Progenitor cell of endocrine pancreas (in vitro differentiated cells): ENCODE measurements around the gene RCBTB1. TPM values are rescaled to one million over a fixed set of nuclear protein-coding genes. Genes with fewer than 3 reads are reported as not detected.
"Not testable (repeated sequence)": the region's sequence is repeated elsewhere in the genome, so short reads cannot be mapped to it uniquely, and the experiment has no call there.

Experiments used
- DNase-seq: peaks from one replicate; pipeline ENCODE4 v3.0.0; 2021; ENCODE audit warnings: low spot score; ENCODE audit not compliant: unreplicated experiment
- H3K27ac Mint-ChIP-seq: 2 replicates; pipeline ENCODE4 v1.8.0; 2021; ENCODE audit warnings: mild to moderate bottlenecking, moderate library complexity, mixed read lengths
- H3K27me3 Mint-ChIP-seq: 2 replicates; pipeline ENCODE4 v1.8.0; 2021; ENCODE audit warnings: mixed read lengths
- H3K36me3 Mint-ChIP-seq: 2 replicates; pipeline ENCODE4 v1.8.0; 2022; ENCODE audit warnings: mixed read lengths; ENCODE audit not compliant: insufficient read depth
- H3K4me1 Mint-ChIP-seq: 2 replicates; pipeline ENCODE4 v1.8.0; 2021; ENCODE audit warnings: low read depth, mixed read lengths
- H3K4me3 Mint-ChIP-seq: 2 replicates; pipeline ENCODE4 v1.8.0; 2021; ENCODE audit warnings: low read depth, mild to moderate bottlenecking, moderate library complexity, mixed read lengths
- H3K9me3 Mint-ChIP-seq: 2 replicates; pipeline ENCODE4 v1.8.0; 2021; ENCODE audit warnings: low read depth, mixed read lengths
- total RNA-seq: library from RNA; stranded (reverse); gene quantifications from 2 replicates; pipeline ENCODE4 v1.2.1, GENCODE V29; 2021
- TF ChIP-seq, protein P1 (sequence below): fragments of 200-600 bp; sonication (generic); IDR thresholded peaks from one replicate; pipeline ENCODE4 v1.5.0; 2021; ENCODE audit warnings: antibody characterized with exemption, mild to moderate bottlenecking; ENCODE audit not compliant: unreplicated experiment

The RCBTB1 gene
- total RNA-seq, 1 donor from 2014 or later = 29.8 TPM

DNA sequence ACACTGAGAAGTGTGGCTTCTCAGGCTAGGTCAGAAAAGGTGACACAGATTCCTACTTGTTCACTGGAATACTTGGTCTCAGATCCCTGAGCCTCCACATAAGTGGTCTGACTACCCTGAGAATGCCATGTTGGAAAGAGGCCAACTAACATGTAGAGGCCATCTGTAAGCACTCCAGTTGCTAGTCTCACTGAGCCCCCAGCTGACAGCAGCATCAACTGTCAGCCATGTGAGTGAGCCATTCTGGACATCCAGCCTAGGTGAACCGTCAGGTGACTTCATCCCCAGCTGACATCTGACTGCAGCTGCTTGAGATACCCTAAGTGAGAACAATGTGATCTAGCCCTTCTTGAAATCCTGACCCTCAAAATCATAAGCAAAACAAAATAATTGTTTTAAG is 24.8 kb upstream of the RCBTB1 start:
- Mint-ChIP-seq H3K27ac (no peak overlapping the region), H3K9me3 (no peaks in the 10 kb centered on the region), H3K27me3 (no peaks in the 10 kb centered on the region), H3K4me3 (no peak overlapping the region), H3K4me1 (peaks cover 2% of the 10 kb centered on the region), H3K36me3 (no peaks in the 10 kb centered on the region)
- DNase-seq = no peak
- TF ChIP-seq, protein P1, sequence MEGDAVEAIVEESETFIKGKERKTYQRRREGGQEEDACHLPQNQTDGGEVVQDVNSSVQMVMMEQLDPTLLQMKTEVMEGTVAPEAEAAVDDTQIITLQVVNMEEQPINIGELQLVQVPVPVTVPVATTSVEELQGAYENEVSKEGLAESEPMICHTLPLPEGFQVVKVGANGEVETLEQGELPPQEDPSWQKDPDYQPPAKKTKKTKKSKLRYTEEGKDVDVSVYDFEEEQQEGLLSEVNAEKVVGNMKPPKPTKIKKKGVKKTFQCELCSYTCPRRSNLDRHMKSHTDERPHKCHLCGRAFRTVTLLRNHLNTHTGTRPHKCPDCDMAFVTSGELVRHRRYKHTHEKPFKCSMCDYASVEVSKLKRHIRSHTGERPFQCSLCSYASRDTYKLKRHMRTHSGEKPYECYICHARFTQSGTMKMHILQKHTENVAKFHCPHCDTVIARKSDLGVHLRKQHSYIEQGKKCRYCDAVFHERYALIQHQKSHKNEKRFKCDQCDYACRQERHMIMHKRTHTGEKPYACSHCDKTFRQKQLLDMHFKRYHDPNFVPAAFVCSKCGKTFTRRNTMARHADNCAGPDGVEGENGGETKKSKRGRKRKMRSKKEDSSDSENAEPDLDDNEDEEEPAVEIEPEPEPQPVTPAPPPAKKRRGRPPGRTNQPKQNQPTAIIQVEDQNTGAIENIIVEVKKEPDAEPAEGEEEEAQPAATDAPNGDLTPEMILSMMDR = no peak

DNA sequence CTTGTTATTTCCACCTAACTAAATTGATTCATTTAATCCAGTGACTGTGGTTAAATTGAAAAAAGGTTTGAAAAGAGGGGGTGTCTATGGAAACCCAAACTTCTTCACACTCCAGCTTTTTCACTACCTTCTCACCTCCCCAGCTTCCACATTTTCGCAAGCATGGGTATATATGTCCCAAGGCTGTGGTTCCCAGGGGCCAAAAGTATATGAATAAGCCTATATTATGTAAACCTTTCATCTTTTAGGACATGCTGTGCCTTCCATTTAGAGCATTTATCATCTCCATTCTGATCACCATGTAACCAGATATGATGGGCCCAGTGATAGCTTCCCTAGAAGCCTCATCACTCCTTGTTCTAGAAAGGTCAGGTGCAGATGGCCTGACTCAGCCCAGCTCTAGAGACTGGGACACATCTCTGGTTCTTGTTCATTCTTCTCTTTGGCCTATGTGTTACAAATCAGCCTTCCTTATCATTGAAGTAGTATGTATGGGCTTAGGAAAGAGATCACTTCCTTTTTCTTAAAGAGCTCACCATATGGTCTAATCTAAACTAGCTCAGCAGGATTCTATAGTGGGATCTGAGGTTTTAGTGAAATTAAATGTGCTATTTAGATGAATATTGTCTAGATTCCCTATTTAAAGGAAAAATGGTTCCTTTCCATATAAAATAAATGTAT is 23.4 kb upstream of the RCBTB1 start:
- H3K9me3 Mint-ChIP-seq = no peaks in the 10 kb centered on the region
- H3K27me3 Mint-ChIP-seq = no peaks in the 10 kb centered on the region
- H3K4me1 Mint-ChIP-seq = peaks cover 2% of the 10 kb centered on the region
- H3K4me3 Mint-ChIP-seq = no peak overlapping the region
- TF ChIP-seq, protein P1 = no peak
- no peak overlapping the region for H3K27ac Mint-ChIP-seq
- H3K36me3 Mint-ChIP-seq = no peaks in the 10 kb centered on the region
- no peak for DNase-seq

DNA sequence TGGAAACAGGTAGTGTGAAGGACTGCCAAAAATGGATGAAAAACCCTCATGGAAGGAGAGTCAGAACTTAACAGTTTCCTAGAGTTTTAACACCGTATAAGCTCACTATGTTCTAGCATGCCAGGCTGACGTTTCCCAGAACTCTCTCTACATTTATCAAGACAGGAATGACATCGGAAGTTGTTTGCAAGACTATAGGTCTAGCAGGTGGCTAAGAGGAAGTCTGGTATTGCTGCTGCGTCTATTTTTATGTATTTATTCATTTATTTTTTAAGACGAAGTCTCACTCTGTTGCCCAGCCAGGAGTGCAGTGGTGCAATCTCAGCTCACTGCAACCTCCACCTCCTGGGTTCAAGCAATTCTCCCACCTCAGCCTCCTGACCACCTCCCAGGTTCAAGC is 22.4 kb upstream of the RCBTB1 start:
- Mint-ChIP-seq H3K36me3 (no peaks in the 10 kb centered on the region), H3K27ac (no peak overlapping the region), H3K9me3 (no peaks in the 10 kb centered on the region), H3K4me3 (no peak overlapping the region), H3K27me3 (no peaks in the 10 kb centered on the region), H3K4me1 (peaks cover 2% of the 10 kb centered on the region)
- TF ChIP-seq, protein P1 = no peak
- DNase-seq = no peak

DNA sequence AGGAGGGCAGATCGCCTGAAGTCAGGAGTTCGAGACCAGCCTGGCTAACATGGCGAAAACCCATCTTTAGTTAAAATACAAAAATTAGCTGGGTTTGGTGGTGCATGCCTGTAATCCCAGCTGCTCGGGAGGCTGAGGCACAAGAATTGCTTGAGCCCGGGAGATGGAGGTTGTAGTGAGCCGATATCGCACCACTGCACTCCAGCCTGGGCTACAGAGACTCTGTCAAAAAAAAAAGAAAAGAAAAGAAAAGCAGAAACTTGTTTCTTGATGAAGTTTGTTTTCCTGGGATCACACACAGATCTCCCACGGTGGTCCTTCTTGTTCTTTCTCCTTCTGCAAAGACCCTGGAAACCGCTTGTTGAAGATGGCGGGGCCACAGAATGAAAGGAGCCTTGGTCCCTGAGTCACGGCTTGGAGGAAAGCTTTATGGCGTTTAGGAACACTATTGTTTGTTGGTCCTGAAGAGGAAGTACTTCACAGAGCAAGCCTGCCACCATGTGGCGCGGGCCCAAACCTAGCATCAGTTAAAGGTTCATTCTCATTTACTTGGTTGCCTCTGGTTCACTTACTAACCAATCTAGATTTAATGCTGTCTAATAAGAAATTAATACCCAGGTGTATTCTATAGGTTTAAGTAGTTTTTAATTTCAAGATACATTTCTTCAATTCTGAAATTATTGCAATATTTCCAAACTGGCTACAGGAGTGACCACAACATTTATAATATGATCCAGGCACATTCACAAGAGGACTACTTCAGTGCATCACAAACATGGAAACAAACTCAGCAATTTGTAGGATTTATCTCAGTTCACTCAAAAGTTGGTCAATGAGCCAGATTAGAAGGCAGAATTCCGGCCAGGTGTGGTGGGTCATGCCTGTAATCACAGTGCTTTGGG is 21.6 kb upstream of the RCBTB1 start:
- peak; percentile 51 for DNase-seq
- no peaks in the 10 kb centered on the region for H3K36me3 Mint-ChIP-seq
- TF ChIP-seq, protein P1 = peak; percentile 87
- peak overlapping the region; percentile 45 for H3K27ac Mint-ChIP-seq
- H3K27me3 Mint-ChIP-seq = no peaks in the 10 kb centered on the region
- H3K9me3 Mint-ChIP-seq = no peaks in the 10 kb centered on the region
- peaks cover 2% of the 10 kb centered on the region for H3K4me1 Mint-ChIP-seq
- peak overlapping the region; percentile 41 for H3K4me3 Mint-ChIP-seq

DNA sequence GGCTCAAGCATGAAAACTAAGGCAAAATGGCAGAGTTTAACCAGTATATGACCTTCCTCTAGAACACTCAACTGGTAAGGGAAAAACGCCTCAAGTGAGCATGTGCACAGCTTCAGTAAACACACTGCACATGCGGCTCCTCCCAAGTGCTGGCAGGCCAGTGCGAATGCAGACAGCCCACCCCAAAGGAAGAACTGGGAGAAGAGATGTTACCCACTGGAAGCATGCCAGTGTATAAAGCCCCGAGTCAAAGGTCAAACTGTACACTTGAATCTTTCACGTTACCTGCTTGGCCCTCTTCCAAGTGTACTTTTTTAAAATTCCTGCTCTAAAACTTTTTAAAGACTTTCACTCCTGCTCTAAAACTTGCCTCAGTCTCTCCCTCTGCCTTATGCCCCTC is 19.2 kb upstream of the RCBTB1 start:
- H3K9me3 Mint-ChIP-seq = no peaks in the 10 kb centered on the region
- H3K36me3 Mint-ChIP-seq = no peaks in the 10 kb centered on the region
- no peak overlapping the region for H3K4me3 Mint-ChIP-seq
- no peak overlapping the region for H3K27ac Mint-ChIP-seq
- DNase-seq = no peak
- no peaks in the 10 kb centered on the region for H3K27me3 Mint-ChIP-seq
- TF ChIP-seq, protein P1 = no peak
- H3K4me1 Mint-ChIP-seq = peaks cover 2% of the 10 kb centered on the region

DNA sequence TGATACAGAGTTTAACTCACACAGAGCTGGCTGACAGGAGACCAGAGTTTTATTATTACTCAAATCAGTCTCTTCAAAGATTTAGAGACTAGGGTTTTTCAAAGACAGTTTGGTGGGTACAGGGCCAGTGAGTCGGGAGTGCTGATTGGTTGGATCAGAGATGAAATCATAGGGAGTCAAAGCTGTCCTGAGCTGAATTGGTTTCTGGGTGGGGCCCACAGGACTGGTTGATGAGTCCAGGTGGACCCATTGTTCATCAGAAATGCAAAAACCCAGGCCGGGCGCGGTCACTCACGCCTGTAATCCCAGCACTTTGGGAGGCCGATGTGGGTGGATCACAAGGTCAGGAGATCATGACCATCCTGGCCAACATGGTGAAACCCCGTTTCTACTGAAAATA is 17.3 kb upstream of the RCBTB1 start:
- not testable (repeated sequence) for H3K36me3 Mint-ChIP-seq, H3K4me3 Mint-ChIP-seq, H3K27me3 Mint-ChIP-seq, H3K9me3 Mint-ChIP-seq, H3K27ac Mint-ChIP-seq, H3K4me1 Mint-ChIP-seq, DNase-seq
